Smooth muscle cell (in vitro differentiated cells): ENCODE data around the gene NFATC4. TPM values are rescaled to one million over a fixed set of nuclear protein-coding genes. Genes with fewer than 3 reads are reported as not detected.

Experiments
- DNase-seq: peaks from one replicate; lab custom pipeline; 2025; ENCODE audit not compliant: unreplicated experiment; lab: John Stamatoyannopoulos, UW
- H2AFZ ChIP-seq: fragments of 200-600 bp; sonication (generic); 2 replicates; pipeline ENCODE4 v1.6.0; 2016; ENCODE audit warnings: antibody characterized with exemption, low read depth, mild to moderate bottlenecking
- H3F3A ChIP-seq: fragments of 200-600 bp; sonication (generic); 2 replicates; pipeline ENCODE4 v1.6.0; 2017; ENCODE audit warnings: antibody characterized with exemption, low read depth
- H3K27ac ChIP-seq: fragments of 200-600 bp; sonication (generic); 2 replicates; pipeline ENCODE4 v1.5.1; 2016; ENCODE audit warnings: low read depth, mild to moderate bottlenecking
- H3K27me3 ChIP-seq: fragments of 200-600 bp; sonication (generic); 2 replicates; pipeline ENCODE4 v1.6.1; 2016; ENCODE audit warnings: low read depth, mild to moderate bottlenecking
- H3K36me3 ChIP-seq: fragments of 200-600 bp; sonication (generic); 2 replicates; pipeline ENCODE4 v1.5.1; 2016; ENCODE audit warnings: low read depth
- H3K4me1 ChIP-seq: fragments of 200-600 bp; sonication (generic); 2 replicates; pipeline ENCODE4 v1.5.1; 2016; ENCODE audit warnings: low read depth
- H3K4me2 ChIP-seq: fragments of 200-600 bp; sonication (generic); 2 replicates; pipeline ENCODE4 v1.6.0; 2016; ENCODE audit warnings: mild to moderate bottlenecking
- H3K4me3 ChIP-seq: fragments of 200-600 bp; sonication (generic); 2 replicates; pipeline ENCODE4 v1.5.1; 2016; ENCODE audit warnings: mild to moderate bottlenecking
- H3K79me2 ChIP-seq: fragments of 200-600 bp; sonication (generic); 2 replicates; pipeline ENCODE4 v1.6.0; 2016; ENCODE audit warnings: low read depth, mild to moderate bottlenecking
- H3K9ac ChIP-seq: fragments of 200-600 bp; sonication (generic); 2 replicates; pipeline ENCODE4 v1.6.0; 2016; ENCODE audit warnings: low read depth
- H3K9me3 ChIP-seq: fragments of 200-600 bp; sonication (generic); replicated peaks from 2 replicates; pipeline ENCODE4 v1.5.1; 2016; ENCODE audit warnings: low read depth
- H4K20me1 ChIP-seq: fragments of 200-600 bp; sonication (generic); 2 replicates; pipeline ENCODE4 v1.6.0; 2016; ENCODE audit warnings: low read depth
- CTCF ChIP-seq: fragments of 200-600 bp; sonication (generic); IDR thresholded peaks from 2 replicates; pipeline ENCODE4 v1.5.1; 2017; ENCODE audit warnings: borderline replicate concordance, mild to moderate bottlenecking, antibody characterized with exemption; ENCODE audit not compliant: insufficient read depth, poor library complexity, severe bottlenecking
- WGBS: methylation state at CpG from one replicate; pipeline ENCODE4 v1.1.7; 2016; ENCODE audit warnings: low lambda C conversion rate; 5-methylcytosine and 5-hydroxymethylcytosine counted together
- polyA plus RNA-seq: library from polyadenylated mRNA; unstranded; fragments of >200 nt; fragmentation: Nextera tagmentation; extraction: Ambion mirVana; gene quantifications from 2 replicates; pipeline ENCODE4 v1.2.1, GENCODE V29; 2016
- total RNA-seq: library from RNA; depleted of rRNA; stranded (reverse); fragments of >200 nt; gene quantifications from 2 replicates; pipeline ENCODE4 v1.2.3, GENCODE V29; 2014

The NFATC4 gene
- total and polyA plus RNA-seq, 2 experiments from 2014 or later: 44.6 to 84.7 TPM

GRCh38 chr14:24340606-24341005, 27.4 kb upstream of the NFATC4 start:
- H4K20me1 ChIP-seq: no peaks in the 10 kb centered on the region

GRCh38 chr14:24342889-24343288, 25.1 kb upstream of the NFATC4 start:
- H2AFZ ChIP-seq: no peak overlapping the region
- H3K27ac ChIP-seq: no peak overlapping the region
- H4K20me1 ChIP-seq: no peaks in the 10 kb centered on the region
- no peak for DNase-seq
- H3K4me3 ChIP-seq: no peak overlapping the region
- no peak overlapping the region for H3K4me2 ChIP-seq
- H3K9ac ChIP-seq: no peak overlapping the region
- H3K27me3 ChIP-seq: peaks cover 87% of the 10 kb centered on the region
- no peaks in the 10 kb centered on the region for H3K79me2 ChIP-seq
- no peaks in the 10 kb centered on the region for H3K36me3 ChIP-seq
- no peak for TF ChIP-seq CTCF
- WGBS: 88% methylated on average over 4 of the region's 4 CpGs
- H3K9me3 ChIP-seq: no peaks in the 10 kb centered on the region
- no peaks in the 10 kb centered on the region for H3F3A ChIP-seq
- peaks cover 4% of the 10 kb centered on the region for H3K4me1 ChIP-seq

More at GRCh38 chr14:24340606-24341005, 27.4 kb upstream of the NFATC4 start:
- H3F3A ChIP-seq: no peaks in the 10 kb centered on the region
- H3K36me3 ChIP-seq: no peaks in the 10 kb centered on the region
- H3K4me1 ChIP-seq: peaks cover 4% of the 10 kb centered on the region
- no peak overlapping the region for H3K9ac ChIP-seq
- no peak for TF ChIP-seq CTCF
- H3K27ac ChIP-seq: no peak overlapping the region
- 87% methylated on average over 1 of the region's 1 CpG for WGBS
- no peak for DNase-seq
- H3K4me2 ChIP-seq: no peak overlapping the region
- H3K79me2 ChIP-seq: no peaks in the 10 kb centered on the region
- H3K9me3 ChIP-seq: no peaks in the 10 kb centered on the region
- H2AFZ ChIP-seq: no peak overlapping the region
- peaks cover 92% of the 10 kb centered on the region for H3K27me3 ChIP-seq
- H3K4me3 ChIP-seq: no peak overlapping the region

GRCh38 chr14:24343795-24344660, 24.0 kb upstream of the NFATC4 start:
- H3K36me3 ChIP-seq: no peaks in the 10 kb centered on the region
- DNase-seq: no peak
- no peak overlapping the region for H2AFZ ChIP-seq
- 84% methylated on average over 7 of the region's 7 CpGs for WGBS
- H3K27me3 ChIP-seq: peaks cover 85% of the 10 kb centered on the region
- H3K9ac ChIP-seq: no peak overlapping the region
- no peak overlapping the region for H3K4me2 ChIP-seq
- no peak overlapping the region for H3K4me3 ChIP-seq
- H3K27ac ChIP-seq: no peak overlapping the region
- no peaks in the 10 kb centered on the region for H3K9me3 ChIP-seq
- no peaks in the 10 kb centered on the region for H3F3A ChIP-seq
- no peaks in the 10 kb centered on the region for H3K79me2 ChIP-seq
- H4K20me1 ChIP-seq: no peaks in the 10 kb centered on the region
- H3K4me1 ChIP-seq: peaks cover 4% of the 10 kb centered on the region
- no peak for TF ChIP-seq CTCF
